22Rv1 (cell line): ENCODE data around the gene ARSG.
"Not testable (repeated sequence)": the region's sequence is repeated elsewhere in the genome, so short reads cannot be mapped to it uniquely, and the experiment has no call there.

Source experiments
- CTCF ChIP-seq: fragments of 450-650 bp; IDR thresholded peaks from 2 replicates; pipeline ENCODE4 v1.5.1; 2017; ENCODE audit warnings: mild to moderate bottlenecking
- ZFX ChIP-seq: fragments of 450-650 bp; IDR thresholded peaks from 2 replicates; pipeline ENCODE4 v1.6.1; 2017; ENCODE audit warnings: antibody characterized with exemption, borderline replicate concordance

- TF ChIP-seq CTCF, ZFX: not testable (repeated sequence)
Observed at GRCh38 chr17:68265833-68266232, 25.5 kb upstream of the ARSG start.
